DMS53 (cell line): ENCODE data around the gene PSMC3IP.

Experiments used
- DNase-seq: peaks from one replicate; lab custom pipeline; 2025; lab: John Stamatoyannopoulos, UW

PSMC3IP gene

GRCh38 chr17:42537826-42538451 is 39.6 kb downstream of the PSMC3IP start:
- no peak for DNase-seq

- DNase-seq, result no peak
These were observed 40.2 kb downstream of the PSMC3IP start for GRCh38 chr17:42537156-42537805.

- DNase-seq, result peak; percentile 97
These were observed 41.0 kb downstream of the PSMC3IP start for GRCh38 chr17:42536372-42537155.

- peak; percentile 98 for DNase-seq
These were observed 41.5 kb downstream of the PSMC3IP start, which contains the start of gene NAGLU for GRCh38 chr17:42536048-42536371. Gene NAGLU, plus strand, starts transcription at chr17:42536241. Its CDS starts 32 bp downstream, at chr17:42536273.

- peak; percentile 67 for DNase-seq
These were observed 42.1 kb downstream of the PSMC3IP start for GRCh38 chr17:42535155-42536047.

GRCh38 chr17:42531455-42532354 is 45.8 kb downstream of the PSMC3IP start:
- DNase-seq, result peak; percentile 90

- DNase-seq, result peak; percentile 87
These were observed 46.5 kb downstream of the PSMC3IP start for GRCh38 chr17:42530952-42531454.

- no peak for DNase-seq
These were observed 48.5 kb downstream of the PSMC3IP start for GRCh38 chr17:42529061-42529460.

GRCh38 chr17:42527932-42528331 is 49.6 kb downstream of the PSMC3IP start:
- peak; percentile 50 for DNase-seq

- no peak for DNase-seq
These were observed 51.5 kb downstream of the PSMC3IP start for GRCh38 chr17:42526031-42526444.

GRCh38 chr17:42525221-42525620 is 52.3 kb downstream of the PSMC3IP start:
- no peak for DNase-seq

- no peak for DNase-seq
These were observed 54.7 kb downstream of the PSMC3IP start for GRCh38 chr17:42522798-42523278.
